GM18517 (cell line): ENCODE results near the gene PARP12.

Experiments used
- ATAC-seq: cut with Tn5 transposase; IDR thresholded peaks from one replicate; pipeline ENCODE4 v1.9.1; 2021; ENCODE audit warnings: mild to moderate bottlenecking, moderate library complexity; ENCODE audit not compliant: unreplicated experiment

PARP12 gene

DNA sequence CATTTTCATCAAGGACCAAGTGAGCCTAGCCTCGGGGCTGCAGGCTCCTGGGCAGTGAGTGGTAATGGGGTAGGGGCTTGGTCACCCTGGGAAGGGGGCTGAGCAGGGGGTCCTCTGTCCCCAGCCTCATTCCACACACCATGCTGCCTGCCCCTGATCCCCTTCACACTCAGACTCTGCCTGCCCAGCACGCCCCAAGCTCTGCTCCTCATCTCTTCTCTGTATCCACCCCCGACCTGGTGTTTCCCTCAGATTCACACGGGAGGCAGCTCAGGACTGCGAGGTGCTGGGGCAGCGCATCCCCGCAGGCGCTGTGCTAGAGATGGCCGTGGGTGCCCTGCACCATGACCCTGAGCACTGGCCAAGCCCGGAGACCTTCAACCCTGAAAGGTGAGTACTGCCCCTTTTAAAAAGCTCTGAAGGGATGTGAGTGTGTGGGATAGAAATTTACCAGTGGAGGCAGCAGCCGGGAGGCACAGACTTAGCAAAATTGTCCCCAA is 47.2 kb downstream of the PARP12 start:
- no peak for ATAC-seq

DNA sequence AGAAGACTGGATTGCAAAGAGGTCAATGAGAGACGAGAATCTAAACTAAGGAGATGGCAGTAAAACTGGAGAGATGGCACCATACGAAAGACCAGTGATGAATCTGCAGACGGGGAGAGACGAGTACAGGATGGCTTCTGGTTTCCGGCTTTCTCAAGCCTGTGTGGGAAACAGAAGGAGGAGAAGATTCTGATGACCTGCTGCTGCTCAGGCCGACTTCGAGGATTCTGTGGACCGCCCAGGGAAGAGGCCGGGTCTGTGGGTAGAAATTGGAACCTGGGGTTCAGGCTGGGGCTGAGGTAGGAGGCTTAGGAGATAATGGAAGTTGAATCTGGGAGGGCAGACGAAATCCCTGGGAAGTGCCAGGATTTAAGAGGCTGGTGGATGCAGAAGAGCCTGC is 48.6 kb downstream of the PARP12 start:
- ATAC-seq: no peak

DNA sequence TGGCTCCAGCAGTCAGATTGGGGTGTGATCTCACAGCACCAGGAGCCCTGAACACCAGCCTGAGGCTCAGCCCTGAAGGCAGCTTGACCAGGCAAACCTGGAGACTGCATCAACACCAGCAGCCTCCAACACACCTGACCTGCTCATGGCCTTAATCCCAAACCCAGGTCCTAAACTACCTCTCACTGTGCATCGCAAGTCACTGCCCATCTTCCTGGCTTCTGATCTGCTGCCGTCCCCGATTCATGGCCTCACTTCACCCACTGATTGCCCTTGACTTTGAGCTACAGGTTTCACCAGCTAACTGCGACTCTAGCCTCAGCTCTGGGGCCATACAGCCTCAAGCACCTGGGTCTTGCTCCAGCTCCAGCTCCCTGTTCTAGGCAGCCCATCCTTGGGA is 49.1 kb downstream of the PARP12 start:
- no peak for ATAC-seq

DNA sequence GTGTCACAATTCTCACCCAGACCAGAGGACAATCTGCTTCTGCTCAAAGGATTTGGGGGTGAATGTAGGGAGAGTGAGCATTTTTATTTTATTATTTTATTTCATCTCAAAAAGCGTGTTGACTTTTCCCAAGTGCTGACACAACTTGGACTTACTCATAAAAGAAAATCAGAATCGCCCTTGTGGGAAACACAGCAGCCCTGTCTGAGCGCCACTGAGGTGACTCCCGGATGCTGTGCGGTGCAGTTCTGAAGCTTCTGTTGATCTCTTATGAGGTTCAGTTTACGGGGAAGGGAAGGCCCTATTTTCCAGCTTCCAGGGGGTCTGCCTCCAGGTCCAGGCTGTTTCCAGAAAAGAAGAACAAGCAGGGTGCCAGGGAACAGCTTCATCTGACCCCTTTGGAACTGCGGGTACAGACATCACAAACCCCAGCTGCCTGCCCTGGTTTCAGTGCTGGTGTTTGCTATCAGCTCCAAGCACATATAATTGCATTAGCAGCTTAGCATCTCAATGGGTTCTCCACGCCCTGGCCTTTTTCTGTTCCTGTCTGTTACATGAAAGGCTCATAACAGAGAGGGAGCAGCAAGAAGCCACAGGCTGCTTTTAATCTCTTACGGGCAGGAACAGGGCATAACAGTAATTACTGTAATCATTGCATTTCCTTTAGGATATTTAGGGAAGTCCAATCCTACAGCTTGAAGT is 52.4 kb downstream of the PARP12 start:
- no peak for ATAC-seq

DNA sequence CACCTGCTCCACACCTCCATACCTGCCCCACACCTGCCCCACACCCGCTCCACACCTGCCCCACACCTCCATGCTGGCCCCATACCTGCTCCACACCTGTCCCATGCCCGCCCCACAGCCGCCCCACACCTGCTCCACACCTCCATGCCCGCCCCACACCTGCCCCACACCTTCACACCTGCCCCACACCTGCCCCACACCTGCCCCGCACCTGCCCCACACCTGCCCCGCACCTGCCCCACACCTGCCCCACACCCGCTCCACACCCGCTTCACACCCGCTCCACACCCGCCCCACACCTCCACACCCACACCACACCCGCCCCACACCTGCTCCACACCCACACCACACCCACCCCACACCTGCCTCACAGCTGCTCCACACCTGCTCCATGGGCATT is 53.0 kb downstream of the PARP12 start:
- no peak for ATAC-seq

DNA sequence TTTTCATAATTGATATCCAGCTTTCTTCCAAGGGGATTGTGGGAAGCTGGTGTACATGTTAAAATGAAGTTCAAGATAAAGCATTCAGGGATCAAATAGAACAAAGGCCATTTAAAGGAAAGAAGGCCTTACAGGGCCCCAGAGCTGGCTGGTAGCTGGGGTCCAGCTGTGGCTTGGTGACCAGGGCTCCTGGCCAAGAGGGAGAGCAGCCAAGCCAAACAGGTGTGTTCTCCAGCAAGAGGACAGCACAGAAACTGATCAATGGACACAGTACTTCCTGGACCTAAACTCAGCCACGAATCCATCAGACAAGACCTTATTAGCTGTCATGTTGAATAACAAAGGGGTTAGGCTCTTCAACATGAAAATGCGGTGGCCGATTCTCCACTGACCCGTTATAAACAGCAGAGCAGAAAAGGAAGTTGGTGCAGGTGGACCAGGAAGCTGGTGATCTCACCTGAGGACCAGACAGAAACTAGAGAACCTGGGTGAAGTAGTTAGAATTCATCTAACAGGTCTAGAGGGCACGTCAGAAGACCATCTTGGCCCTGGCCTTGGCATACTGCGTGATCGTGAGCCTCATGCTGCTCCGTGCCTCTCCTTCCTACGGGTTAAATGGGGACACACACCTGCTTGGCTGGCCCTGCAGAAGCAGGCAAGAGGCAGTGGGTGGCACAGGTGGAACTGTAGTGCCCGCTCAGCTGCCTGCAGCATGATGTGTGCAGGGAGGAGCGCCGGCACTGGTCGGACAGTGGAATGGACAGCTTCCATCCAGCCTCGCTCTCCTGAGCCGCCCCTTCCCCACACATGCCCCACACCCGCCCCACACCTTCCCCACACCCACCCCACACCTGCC is 53.8 kb downstream of the PARP12 start:
- ATAC-seq: no peak

DNA sequence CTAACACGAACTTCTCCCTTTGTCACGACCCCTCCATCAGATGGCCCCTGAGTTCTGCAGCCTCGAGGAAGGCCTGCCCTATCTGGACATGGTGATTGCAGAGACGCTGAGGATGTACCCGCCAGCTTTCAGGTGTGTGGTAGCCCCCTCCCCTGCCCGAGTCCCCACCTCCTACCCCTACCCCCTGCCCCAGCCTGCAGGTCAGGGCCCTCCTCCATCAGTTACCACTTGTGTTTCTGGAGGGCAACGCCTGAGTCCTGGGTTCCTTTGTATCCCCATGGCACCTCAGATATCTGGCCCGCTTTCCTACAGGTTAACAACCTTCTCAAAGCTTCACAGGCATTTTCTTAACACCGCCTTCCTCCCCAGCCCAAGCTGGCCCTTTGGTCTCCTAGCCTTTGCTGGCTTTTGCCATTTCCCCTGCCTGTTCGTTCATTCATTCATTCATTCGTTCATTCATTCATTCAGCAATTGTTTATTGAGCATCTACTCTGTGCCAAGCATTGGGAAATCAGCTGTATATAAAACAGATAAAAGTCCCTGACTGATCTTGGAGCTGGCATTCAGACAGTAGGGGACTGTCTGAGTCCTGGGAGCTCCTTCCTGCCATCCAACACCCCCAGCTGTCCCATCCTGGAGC is 55.6 kb downstream of the PARP12 start:
- ATAC-seq: no peak

DNA sequence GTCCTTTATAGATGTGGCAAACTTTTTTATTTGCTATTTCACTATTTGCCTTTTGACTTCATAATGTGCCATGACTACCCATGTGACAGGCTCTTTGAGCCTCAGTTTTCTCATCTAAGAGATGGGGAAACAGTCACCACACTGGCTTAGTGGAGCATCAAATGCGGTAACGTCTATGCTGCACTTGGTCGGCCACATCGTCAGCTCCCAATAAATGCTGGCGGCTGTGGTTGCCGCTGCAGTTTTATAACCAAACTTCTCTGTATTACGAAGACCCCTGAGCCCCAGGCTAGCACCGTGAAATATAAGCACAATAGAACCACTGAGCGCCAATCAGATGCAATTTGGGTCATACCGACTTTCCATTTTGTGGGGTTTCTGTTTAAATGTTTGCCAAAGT is 56.2 kb downstream of the PARP12 start:
- ATAC-seq: no peak

DNA sequence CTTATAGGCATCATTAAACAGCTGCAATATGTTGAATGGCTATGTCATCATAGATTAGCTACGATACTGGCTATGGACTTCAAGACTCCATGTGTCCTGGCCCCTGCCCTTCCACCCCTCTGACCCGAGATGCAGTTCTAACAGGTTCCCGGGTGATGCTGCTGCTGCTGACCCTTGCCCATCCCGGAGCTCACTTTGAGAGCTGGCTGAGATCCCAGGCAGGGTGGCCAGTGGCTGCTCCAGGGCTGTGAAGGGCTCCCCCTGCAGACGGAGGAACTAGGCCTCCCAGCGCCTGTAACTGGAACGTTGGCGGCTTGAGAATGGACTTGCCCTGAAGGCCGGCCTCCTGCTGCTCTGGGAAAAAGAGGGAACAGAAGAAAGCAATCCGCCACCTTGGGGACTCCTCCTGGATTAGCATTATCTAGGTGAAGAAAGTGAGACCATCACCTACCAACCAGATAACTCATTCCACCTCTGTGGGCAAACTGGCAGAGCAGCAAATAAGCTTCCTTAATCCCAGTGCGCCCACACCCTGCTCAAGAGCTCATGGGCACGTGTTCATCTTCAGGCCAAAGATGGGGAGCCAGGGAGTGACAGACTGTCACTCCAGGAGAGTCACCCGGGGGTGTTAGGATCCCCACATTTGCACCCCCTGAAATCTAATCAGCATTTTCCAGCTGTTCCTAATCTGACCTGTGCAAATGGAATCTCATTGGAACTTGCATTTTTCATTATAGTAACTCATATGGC is 56.8 kb downstream of the PARP12 start:
- ATAC-seq: no peak

DNA sequence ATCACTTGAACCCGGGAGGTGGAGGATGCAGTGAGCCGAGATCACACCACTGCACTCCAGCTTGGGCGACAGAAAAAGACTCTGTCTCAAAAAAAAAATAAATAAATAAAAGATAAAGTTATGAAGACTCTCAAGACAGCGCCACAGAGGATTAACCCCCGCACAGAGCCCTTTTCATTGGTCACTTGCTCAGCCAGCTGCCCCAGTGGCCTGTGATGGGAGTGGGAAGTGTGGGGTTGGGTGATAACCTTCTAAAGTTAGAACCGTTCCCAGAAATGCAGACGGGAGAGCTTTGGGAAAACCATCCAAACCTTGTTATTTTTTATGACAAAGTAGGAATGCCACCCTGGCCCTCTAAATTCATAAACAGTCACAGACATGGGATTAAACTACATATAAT is 57.4 kb downstream of the PARP12 start:
- ATAC-seq: no peak

DNA sequence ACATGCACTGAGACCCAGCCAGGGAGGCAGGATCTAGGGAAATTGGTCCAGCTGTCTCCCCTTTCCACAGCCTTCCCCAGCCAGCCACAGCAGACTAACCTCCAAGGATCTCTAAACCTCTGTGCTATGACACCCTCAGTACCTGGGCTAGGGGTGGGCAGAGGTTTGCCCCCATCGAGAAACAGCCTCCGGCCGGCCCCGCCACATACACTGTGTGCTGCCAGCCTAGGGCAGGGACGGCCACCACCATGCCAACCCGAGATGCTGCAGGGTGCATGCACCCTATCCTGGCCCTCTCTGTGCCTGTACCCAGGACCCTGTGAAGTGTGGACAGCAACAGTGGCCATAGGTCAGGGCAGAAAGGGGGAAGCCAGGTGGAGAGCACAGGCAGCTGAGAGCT is 58.1 kb downstream of the PARP12 start:
- no peak for ATAC-seq

DNA sequence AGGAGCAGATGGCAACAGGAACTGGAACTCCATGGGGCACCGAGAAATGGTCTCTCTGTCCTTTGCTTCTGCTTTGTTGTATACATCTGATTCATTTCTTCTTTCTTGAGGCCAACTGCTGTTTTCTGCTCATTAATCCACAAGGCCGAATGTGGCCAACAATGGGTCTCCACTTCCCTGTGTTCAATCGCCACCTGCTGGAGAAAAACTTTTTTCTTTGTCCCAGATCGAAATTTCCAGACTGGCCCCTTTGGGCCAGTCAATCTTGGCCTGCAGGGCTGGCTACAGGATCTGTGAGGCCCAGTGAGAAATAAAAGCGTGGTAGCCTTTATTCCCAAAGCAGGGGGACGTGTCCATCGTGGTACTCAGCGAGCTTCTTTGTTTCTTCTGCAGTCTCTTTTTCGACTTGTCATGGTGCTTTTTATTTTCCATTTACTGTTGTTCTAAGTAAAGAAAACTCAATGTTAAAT is 58.8 kb downstream of the PARP12 start:
- ATAC-seq: no peak

DNA sequence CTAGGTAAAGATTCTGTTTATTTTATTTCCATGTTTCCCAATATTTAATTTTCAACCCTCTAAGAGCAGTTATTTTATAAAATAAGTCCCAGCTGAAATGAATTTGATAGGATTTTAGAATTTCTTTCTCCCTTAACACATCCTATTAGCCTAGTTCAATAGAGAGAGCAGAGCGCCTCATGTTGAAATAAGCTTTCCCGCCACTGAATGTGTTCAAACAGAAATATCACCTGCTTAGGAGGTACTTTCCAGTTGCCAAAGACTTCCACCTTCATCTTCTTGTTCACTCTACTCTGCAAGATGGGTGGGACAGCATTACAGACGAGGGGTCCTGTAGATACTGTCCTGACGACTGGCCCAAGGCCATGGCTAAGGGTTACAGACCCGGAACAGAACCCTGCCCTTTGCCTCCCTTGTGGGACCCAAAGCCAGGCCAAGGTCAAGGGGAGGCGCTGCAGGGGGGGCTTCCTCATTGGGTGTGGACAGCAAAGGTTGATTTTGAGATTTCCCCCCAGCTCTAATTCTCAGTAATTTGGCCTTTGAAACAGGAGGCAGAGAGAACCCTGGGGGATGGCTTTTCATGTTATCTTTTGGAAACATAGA is 62.0 kb downstream of the PARP12 start:
- ATAC-seq: no peak

DNA sequence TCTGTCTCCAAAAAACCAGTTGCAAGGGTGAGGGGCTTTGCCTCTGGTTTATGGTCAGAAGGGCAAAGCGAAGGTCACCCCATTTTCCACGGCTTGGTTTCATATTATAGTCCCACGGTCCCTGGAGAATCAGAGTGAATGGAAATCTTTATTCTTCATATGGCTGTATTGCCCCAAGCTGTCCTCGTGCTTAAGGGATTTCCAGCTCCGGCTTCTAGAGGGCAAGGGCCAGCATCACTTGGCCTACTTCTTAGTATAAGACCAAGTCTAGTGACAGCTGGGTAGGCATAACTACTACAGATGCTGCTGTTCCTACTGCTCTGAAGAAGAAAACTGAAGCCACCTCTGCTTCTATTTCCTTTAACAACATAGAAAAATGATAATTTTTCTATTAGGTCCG is 63.2 kb downstream of the PARP12 start:
- ATAC-seq: no peak

DNA sequence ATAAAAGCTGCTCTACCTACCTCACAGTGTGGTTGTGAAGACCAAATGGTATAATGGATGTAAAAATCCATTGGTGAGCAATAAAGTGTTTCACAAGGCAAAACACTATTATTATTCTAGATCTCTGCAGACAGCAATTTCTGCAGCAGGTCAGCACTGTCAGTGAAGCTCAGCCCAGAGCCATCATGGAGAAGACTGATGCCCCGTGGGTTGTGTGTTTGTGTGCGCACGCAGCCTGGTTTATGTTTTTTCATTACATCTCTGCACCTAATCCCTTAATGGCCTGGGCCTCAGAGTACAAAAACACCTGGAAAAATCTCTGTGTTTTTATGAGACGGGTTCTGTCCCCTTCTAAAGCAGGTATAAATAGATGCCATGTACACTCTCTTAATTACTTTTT is 64.2 kb downstream of the PARP12 start:
- ATAC-seq: no peak

DNA sequence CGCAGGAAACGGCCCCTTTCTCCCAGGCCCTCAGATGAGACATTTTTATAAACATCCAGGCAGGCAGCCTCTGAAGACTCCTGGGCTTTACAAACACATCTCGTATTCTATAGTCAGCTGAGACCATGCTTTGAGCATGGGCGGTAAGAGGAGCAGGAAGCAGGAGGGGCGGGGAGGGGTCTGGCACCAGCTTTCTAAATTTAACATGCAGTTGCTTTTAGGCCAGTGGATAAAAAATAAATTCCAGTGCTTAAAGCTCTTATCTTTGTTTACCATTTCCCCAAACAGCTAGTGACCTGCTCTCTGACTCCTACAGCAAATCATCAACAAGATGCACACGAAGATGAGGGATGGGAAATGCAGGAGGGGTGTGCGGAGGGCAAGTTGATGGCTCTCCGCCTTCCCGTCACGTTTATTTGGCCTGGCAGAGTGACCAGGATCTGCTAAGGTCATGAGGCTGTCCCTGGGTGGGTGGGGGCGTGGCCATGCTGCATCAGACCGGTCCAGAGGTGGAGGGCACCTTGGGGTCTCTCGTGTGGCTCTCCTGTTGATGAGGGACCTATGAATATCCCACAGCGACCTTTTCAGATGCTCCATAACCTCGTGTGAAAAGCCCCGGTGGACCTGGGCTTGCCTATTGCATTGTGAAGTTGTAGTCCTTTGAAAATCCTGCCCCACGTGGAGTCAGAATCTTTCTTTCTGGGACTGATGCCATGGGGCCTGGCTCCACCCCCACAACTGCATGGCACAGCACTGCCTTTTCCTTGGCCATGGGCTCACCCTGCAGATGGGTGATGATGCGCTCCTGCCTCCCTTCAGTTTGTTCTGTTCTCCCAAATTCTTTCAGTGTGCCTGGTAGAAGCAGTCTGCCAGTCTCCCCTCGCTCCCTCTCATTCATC is 67.5 kb downstream of the PARP12 start:
- no peak for ATAC-seq

DNA sequence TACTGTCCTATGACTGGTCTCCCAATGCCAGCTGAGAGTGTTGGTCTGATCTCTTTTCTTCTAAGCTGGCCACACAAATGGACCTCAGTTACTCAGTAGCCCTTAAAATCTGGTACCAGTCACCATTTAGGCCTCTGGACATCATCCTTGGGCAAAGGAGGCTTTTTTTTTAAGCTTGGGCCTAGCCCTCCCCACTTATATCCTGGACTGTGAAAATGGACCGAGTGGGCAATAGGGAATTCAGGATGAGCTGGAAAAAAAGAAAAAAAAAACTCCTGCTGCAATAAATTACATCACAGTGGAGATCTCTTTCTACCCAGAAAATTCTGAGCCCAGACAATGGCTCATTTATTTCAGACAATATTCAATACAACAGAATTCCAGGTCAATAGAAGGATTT is 68.4 kb downstream of the PARP12 start:
- ATAC-seq: no peak

DNA sequence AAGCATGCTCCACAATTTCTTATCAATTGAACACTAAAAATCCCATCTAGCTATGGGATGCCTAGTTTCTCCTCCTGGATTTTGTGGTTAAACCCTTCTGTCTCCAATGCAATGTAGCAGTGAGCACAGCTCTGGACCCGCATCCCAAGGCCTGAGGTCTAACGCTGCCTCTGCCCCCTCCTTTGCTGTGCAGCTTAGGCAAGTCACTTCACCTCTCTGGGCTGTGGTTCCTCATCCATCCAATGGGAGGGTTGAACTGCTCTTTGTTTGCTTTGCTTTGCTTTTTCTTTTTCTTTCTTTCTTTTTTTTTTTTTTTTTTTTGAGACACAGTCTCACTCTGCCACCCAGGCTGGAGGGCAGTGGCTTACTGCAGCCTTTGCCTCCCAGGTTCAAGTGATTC is 69.2 kb downstream of the PARP12 start:
- ATAC-seq: no peak

DNA sequence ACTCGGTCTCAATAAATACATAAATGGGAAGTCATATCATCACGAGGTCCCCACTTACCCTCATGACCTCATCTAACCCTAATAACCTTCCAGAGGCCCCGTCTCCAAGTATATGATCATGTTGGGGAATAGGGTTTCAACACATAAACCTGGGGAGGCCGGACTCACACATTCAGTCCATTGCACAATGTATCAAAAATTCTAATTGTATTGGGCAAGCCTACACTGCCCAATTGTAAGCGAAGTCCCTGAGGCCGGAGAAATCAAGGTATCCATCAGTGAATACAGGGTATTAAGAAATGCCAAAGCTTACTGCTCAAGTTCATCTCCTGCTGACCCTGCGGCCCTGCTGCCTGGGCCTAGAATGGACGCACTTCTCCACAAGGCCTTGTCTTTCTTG is 69.6 kb downstream of the PARP12 start:
- ATAC-seq: no peak
